K562 (cell line): ENCODE results near the gene CCNYL1. TPM values are rescaled to one million over a fixed set of nuclear protein-coding genes. Genes with fewer than 3 reads are reported as not detected.

ENCODE experiments used
- IRF2 ChIP-seq: sonication (generic); formaldehyde crosslinking; IDR thresholded peaks from 2 replicates; pipeline ENCODE4 v1.8.1; 2022; ENCODE audit warnings: mild to moderate bottlenecking, missing genetic modification reagents
- MIER1 ChIP-seq: fragments of 450-650 bp; IDR thresholded peaks from 2 replicates; pipeline ENCODE4 v1.6.1; 2016; ENCODE audit warnings: antibody characterized with exemption, mild to moderate bottlenecking, low read depth
- MTA2 ChIP-seq: fragments of 450-650 bp; IDR thresholded peaks from 2 replicates; pipeline ENCODE4 v1.6.1; 2016; ENCODE audit warnings: low read depth
- NCOA1 ChIP-seq: fragments of 450-650 bp; IDR thresholded peaks from 2 replicates; pipeline ENCODE4 v1.6.1; 2016; ENCODE audit warnings: low read depth
- PRMT5 ChIP-seq: sonication (generic); formaldehyde crosslinking; IDR thresholded peaks from 2 replicates; pipeline ENCODE4 v1.5.0; 2020; ENCODE audit warnings: missing genetic modification reagents
- SRSF1 ChIP-seq: fragments of 200-400 bp; formaldehyde crosslinking; IDR thresholded peaks from 2 replicates; pipeline ENCODE4 v1.6.1; 2017; ENCODE audit warnings: mild to moderate bottlenecking, low read depth, low read length, moderate library complexity
- TOE1 ChIP-seq, 2 experiments: fragments of 450-650 bp in 1 of 2; sonication (generic) in 1 of 2; formaldehyde crosslinking in 1 of 2; IDR thresholded peaks; 2 replicates each; pipeline versions ENCODE4 v1.7.1 to v1.8.0; 2016 to 2022; ENCODE audit warnings: borderline replicate concordance in 2 of 2, mild to moderate bottlenecking in 2 of 2, antibody characterized with exemption in 1 of 2, inconsistent platforms in 1 of 2, low read depth in 1 of 2, missing genetic modification reagents in 1 of 2, moderate library complexity in 1 of 2
- ZFP91 ChIP-seq: sonication (generic); formaldehyde crosslinking; IDR thresholded peaks from 2 replicates; pipeline ENCODE4 v1.8.0; 2022; ENCODE audit warnings: mild to moderate bottlenecking, missing genetic modification reagents
- ZNF75A ChIP-seq: fragments of 450-650 bp; formaldehyde crosslinking; IDR thresholded peaks from 2 replicates; pipeline ENCODE4 v1.4.0; 2020; ENCODE audit warnings: mild to moderate bottlenecking
- polyA plus RNA-seq, 8 experiments: library from polyadenylated mRNA; depleted of rRNA in 4 of 8; stranded (reverse) in 5 of 8; unstranded in 3 of 8; fragments of >200 nt; fragmentation: Nextera tagmentation in 2 of 8; fragmentation: Illumina TruSeq in 1 of 8; extraction: Ambion mirVana in 2 of 8; extraction: Trizol in 1 of 8; gene quantifications; 2 replicates each; pipeline versions ENCODE4 v1.2.1 to v1.2.3, GENCODE V29; 2011 to 2014; ENCODE audit warnings: inconsistent platforms in 1 of 8, missing spikeins in 1 of 8
- total RNA-seq, 7 experiments: library from RNA; depleted of rRNA in 6 of 7; stranded (reverse); fragments of >200 nt in 6 of 7; fragmentation: Illumina TruSeq in 2 of 7; extraction: Trizol in 2 of 7; gene quantifications; 2 replicates each; pipeline versions ENCODE4 v1.2.1 to v1.2.3, GENCODE V29; 2011 to 2021; ENCODE audit warnings: low replicate concordance in 1 of 7
- TF ChIP-seq, protein P1 (sequence below): fragments of 450-650 bp; IDR thresholded peaks from 2 replicates; pipeline ENCODE4 v1.6.1; 2016; ENCODE audit warnings: mild to moderate bottlenecking, moderate library complexity

CCNYL1 gene
- total and polyA plus RNA-seq, 9 of the 15 experiments (the other 6 are each of a cell fraction or from before 2014, with no cell fraction given): 1.9 to 7.5 (median 4.7) TPM

- TF ChIP-seq, protein P1, sequence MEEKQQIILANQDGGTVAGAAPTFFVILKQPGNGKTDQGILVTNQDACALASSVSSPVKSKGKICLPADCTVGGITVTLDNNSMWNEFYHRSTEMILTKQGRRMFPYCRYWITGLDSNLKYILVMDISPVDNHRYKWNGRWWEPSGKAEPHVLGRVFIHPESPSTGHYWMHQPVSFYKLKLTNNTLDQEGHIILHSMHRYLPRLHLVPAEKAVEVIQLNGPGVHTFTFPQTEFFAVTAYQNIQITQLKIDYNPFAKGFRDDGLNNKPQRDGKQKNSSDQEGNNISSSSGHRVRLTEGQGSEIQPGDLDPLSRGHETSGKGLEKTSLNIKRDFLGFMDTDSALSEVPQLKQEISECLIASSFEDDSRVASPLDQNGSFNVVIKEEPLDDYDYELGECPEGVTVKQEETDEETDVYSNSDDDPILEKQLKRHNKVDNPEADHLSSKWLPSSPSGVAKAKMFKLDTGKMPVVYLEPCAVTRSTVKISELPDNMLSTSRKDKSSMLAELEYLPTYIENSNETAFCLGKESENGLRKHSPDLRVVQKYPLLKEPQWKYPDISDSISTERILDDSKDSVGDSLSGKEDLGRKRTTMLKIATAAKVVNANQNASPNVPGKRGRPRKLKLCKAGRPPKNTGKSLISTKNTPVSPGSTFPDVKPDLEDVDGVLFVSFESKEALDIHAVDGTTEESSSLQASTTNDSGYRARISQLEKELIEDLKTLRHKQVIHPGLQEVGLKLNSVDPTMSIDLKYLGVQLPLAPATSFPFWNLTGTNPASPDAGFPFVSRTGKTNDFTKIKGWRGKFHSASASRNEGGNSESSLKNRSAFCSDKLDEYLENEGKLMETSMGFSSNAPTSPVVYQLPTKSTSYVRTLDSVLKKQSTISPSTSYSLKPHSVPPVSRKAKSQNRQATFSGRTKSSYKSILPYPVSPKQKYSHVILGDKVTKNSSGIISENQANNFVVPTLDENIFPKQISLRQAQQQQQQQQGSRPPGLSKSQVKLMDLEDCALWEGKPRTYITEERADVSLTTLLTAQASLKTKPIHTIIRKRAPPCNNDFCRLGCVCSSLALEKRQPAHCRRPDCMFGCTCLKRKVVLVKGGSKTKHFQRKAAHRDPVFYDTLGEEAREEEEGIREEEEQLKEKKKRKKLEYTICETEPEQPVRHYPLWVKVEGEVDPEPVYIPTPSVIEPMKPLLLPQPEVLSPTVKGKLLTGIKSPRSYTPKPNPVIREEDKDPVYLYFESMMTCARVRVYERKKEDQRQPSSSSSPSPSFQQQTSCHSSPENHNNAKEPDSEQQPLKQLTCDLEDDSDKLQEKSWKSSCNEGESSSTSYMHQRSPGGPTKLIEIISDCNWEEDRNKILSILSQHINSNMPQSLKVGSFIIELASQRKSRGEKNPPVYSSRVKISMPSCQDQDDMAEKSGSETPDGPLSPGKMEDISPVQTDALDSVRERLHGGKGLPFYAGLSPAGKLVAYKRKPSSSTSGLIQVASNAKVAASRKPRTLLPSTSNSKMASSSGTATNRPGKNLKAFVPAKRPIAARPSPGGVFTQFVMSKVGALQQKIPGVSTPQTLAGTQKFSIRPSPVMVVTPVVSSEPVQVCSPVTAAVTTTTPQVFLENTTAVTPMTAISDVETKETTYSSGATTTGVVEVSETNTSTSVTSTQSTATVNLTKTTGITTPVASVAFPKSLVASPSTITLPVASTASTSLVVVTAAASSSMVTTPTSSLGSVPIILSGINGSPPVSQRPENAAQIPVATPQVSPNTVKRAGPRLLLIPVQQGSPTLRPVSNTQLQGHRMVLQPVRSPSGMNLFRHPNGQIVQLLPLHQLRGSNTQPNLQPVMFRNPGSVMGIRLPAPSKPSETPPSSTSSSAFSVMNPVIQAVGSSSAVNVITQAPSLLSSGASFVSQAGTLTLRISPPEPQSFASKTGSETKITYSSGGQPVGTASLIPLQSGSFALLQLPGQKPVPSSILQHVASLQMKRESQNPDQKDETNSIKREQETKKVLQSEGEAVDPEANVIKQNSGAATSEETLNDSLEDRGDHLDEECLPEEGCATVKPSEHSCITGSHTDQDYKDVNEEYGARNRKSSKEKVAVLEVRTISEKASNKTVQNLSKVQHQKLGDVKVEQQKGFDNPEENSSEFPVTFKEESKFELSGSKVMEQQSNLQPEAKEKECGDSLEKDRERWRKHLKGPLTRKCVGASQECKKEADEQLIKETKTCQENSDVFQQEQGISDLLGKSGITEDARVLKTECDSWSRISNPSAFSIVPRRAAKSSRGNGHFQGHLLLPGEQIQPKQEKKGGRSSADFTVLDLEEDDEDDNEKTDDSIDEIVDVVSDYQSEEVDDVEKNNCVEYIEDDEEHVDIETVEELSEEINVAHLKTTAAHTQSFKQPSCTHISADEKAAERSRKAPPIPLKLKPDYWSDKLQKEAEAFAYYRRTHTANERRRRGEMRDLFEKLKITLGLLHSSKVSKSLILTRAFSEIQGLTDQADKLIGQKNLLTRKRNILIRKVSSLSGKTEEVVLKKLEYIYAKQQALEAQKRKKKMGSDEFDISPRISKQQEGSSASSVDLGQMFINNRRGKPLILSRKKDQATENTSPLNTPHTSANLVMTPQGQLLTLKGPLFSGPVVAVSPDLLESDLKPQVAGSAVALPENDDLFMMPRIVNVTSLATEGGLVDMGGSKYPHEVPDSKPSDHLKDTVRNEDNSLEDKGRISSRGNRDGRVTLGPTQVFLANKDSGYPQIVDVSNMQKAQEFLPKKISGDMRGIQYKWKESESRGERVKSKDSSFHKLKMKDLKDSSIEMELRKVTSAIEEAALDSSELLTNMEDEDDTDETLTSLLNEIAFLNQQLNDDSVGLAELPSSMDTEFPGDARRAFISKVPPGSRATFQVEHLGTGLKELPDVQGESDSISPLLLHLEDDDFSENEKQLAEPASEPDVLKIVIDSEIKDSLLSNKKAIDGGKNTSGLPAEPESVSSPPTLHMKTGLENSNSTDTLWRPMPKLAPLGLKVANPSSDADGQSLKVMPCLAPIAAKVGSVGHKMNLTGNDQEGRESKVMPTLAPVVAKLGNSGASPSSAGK: no peak
- TF ChIP-seq TOE1 (IDR thresholded peaks at IDR 0.05; ENCODE audit: borderline replicate concordance): no peak
- no peak for TF ChIP-seq TOE1 (CRISPR knock-in tag; IDR thresholded peaks at IDR 0.05; ENCODE audit: borderline replicate concordance, low read depth)
- TF ChIP-seq MTA2: no peak
- no peak for TF ChIP-seq IRF2 (CRISPR knock-in tag)
- no peak for TF ChIP-seq PRMT5 (CRISPR knock-in tag)
- TF ChIP-seq MIER1: no peak
- no peak for TF ChIP-seq ZFP91
- no peak for TF ChIP-seq ZNF75A (CRISPR knock-in tag)
- TF ChIP-seq NCOA1: no peak
- TF ChIP-seq SRSF1: no peak
- TF ChIP-seq, all 486 proteins: peak for 0
These were observed 38.0 kb upstream of the CCNYL1 start (continued) for GRCh38 chr2:207673431-207673830.
